Activated CD8-positive, alpha-beta memory T cell treated with anti-CD3 and anti-CD28 coated beads for 1 hour (primary cell): ENCODE data around the gene ADCY5.

Experiments
- DNase-seq, 2 donors: peaks; one replicate each; pipeline ENCODE4 v3.0.0-alpha.2; 2020; ENCODE audit warnings: low read depth in 1 of 2; ENCODE audit errors: extremely low read depth in 1 of 2

Gene ADCY5

DNA sequence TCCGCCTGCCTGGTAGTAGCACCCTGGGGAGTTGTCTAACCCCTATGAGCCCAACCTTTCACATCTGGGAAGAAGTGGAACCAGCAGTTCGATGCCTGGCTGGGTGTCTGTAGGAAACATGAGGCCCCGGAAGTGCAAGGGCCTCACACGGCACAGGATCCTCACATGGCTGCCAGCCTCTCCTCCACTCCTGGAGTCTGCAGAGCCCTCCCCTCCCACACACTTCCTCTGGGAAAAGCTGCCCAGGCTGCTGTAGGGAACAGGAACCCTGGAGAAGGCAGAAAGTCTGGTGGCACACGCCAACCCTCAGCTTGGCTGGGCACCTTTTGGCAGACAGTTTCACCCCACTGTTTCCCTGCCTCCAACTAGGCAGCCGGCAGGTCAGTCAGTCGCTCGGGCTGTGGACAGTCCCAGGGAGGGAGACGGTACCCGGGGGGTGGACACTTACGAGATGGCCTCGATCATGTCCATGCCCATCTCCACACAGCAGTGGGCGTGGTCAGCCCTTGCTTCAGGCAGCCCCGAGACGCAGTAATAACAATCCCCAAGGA is 118.4 kb downstream of the ADCY5 start:
- no peak for DNase-seq

DNA sequence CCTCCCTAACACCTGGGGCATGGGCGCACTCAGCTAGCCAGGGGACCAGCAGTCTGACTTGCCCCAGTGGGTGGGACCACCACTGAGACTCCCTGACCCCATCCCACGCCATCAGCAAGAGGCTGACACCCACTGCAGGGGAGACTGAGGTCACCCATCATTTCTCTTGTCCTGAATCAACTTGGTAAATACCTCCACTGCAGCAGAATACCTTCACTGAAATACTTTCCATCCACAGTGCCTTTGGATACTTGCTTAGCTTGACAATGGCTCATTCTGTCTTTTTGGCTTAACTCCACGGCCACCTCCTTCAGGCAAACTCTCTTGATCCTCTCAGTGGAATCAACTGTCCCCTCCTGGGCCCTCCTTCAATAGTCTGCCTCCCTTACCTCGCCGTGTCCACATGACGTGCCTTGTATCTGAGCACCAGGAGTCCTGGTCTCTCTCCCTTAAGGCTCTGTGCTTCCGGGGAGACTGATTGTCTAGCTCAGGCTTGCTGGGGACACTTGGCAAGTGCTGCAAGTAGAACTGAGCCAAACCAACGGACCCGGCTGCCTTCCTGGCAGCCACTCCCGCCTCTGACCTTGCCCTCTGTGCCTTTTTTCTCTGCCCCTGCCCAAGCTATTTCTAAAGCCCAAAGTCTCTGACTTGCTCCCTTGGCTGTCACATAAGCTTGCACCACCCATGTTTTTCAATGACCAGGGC is 119.1 kb downstream of the ADCY5 start:
- no peak for DNase-seq

DNA sequence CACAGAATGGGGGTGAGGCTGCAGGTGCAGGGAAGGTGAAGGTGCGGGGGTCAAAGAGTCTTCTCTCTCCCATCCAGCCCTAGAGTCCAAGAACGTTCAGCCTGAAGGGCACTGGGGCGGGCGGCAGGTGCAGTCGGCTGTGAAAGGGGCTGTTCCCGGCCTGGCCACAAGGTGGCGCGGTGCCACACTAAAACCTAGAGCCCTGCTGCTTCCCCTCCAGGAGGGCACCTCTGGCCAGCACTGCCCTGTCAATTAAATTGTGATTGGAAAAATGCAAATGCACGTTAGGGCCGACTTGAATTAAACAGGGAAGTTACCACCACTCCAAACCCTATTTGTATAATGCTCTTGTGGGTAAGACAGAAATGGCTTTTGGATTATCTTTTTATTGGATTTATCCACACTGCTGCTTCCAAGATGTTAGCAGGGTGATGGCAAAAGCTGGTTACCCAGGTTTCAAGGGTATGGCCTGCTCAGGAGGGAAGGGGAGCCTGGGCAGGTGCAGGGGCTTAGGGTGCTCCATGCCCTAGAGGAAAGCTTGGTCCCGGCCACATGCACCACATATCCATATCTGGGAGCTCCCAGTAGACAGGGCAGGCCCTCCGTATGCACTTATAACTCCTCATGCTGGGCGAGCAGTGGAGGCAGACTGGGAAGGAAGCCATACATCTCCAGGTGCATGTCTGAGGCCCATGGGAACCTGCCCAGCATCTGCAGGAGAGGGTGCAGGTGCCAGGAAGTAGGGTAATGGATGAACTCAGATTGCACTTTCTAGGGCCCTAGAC is 119.8 kb downstream of the ADCY5 start:
- DNase-seq: peak; percentile 20 to 61

DNA sequence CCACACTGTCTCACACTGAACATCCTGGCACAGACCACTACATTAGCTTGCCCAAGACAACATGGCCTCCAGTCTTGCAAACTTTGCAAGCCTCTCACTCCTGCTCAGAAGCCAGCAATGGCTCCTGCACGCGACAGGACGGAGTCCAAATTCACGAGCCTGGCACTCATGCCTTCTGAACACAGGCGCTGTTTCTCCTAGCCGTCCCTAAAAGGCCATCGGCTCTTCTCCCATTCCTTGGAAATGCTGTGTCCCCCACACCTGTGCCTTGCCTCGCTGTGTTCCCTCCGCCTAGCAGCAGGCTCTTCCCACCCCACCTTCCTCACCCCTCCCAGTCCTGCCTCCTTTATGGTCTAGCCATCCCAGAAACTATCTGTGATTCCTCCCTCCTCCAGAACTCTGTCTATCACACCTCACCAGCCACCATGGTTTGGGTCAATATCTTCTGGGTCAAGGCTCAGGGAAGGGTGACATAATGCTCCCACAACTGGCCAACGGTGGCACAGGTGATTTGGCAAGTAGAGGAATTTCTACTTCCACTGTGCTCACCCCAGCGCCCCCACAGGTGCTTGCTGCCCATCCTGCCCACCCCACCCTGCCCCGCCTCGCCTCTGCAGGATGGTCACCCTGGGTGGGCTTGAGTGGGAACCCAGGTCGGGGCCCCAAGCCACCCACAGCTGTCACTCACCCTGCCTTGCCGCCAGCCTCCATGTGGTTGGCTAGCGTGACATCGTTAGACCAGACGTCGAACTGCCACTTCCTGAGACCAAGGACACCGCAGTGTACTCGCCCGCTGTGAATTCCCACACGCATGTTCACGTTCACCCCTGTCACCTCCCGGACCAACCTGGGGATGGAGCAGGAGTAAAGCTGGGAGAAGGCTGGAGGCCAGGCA is 120.7 kb downstream of the ADCY5 start:
- DNase-seq: no peak

DNA sequence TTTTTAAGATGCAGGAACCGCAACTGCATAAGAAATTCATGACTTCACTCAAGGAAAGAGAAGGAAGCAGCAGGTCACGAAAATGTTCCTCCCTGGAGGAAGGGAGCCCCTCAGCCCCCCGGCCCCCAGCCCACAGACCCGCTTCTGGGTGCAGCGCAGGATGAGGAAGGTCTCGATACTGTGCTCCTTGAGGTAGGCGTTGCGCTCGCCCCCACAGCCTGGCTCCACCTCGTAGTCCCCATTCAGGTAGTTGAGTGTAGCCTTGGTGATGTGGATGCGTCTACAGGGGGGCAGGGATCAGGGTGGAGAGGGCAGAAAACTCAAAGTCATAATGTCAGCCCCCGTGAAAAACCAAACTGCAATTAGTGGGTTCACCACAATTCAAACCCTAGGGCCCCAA is 121.4 kb downstream of the ADCY5 start:
- no peak for DNase-seq

DNA sequence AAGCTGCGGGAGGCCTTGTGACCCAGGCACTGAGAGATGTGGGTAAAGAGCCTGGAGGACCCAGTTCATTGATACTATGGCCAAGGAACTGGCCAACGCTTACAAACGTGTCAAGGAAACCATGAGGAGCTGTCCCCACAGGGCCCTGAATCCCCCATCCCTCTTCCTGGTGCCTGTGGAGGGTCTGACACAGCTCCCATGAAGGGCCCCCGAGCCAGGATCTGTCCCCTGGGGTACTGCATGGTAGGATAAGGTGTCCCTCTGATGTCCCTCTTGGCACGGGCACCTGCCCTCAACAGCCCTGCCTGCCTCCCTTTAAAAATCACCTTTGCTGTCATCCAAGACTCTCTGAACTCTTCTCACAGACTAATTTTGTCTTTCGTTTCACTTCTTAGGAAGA is 122.4 kb downstream of the ADCY5 start:
- no peak for DNase-seq

DNA sequence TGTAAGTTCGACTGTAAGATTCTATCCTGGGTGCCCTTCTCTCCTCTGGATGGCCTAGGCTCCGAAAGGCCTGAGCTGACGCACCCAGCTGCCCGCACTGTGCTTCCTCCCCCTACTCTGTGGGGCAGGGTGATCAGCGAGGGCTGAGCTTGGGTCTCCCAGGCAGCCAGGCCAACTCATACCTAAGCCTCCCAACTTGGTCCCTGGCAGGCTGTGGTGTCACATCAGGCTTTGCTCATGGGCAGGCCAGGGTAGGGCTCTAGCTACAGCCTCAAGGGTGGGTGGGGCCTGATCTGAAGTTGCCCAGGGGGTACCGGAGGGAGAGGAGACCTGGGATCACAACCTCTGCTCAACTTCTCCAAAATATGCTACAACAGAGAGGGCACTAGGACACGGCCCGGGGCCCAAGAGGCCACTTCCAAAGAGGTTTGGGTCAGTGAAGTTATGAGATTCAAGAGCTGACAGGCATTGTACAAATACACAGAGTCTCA is 123.1 kb downstream of the ADCY5 start:
- DNase-seq: no peak

DNA sequence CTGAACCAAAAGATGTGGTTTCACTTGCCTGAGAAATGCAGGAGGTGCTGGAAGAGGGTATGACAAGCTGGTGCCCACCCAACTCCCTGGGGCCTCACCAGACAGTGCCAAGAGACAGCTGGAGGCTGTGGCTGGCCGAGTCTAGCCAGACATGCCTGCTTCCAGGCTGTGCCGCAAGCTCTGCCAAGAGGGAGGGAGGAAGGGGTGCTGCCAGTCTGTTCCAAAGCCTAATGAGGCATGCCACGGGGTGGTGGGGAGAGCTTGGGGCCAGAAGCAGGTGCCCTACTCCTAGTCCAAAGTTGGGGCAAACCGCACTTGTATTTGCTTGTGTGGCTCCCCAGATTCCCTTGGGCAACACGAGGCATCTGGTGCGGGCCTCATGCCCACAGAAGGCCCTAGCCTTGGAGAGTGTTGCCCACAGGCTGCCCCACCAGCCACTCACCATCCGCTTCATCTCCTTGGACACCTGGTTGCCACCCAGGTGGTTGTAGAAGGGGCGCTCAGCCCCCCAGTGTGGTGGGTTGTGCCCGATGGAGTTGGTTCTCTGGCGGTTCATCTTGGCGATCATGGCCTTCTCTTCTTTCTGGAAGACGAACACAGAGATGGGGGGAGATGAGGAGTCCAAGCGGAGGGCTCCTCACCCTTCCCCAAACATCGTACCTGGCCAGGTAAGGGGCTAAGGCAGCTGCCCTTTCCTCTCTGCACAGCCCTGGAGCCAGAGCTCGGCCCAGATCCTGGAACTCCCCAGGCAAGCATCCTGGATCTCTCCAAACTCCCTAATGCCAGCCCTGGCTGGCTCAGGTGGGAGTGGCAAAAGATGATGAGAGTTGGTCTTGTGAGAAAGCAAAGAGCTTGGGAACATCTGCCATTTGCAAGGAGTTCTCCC is 123.8 kb downstream of the ADCY5 start:
- DNase-seq: no peak

DNA sequence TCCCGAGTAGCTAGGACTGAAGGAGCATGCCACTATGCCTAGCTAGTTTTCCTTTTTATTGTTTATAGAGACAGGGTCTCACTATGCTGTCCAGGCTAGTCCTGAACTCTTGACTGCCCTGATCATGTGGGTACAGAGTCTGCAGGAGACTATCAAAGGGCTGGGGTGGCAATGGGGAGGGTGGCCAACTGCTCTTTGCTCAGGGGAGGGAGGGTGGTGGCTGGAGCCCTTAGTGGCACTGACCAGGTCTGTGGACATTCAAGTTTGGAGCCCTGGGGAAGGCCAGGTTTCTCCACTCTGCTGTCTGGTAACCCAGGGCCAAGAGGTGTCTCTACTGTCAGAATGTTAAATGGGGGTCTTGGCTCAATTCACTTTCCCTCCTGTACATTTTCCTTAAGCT is 125.1 kb downstream of the ADCY5 start:
- no peak for DNase-seq

DNA sequence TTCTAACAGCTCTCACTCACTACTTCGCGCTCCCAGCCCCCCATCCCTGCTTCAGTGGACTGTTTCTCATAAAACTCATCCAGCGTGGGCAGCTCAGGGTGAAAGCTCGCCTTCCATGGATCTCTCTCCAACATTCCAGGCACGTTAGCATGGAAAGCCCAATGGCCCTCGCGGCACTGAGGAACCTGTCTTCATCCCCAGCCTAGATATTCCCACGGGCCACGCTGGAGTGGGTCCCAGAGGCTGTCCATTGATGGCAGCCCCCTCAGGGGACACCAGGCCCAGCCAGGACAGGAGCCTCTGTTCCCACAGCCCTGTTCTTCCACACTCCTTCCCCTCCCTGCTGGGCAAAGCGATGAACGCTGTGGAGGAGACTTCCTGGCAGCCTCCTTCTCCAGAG is 126.0 kb downstream of the ADCY5 start:
- DNase-seq: no peak

DNA sequence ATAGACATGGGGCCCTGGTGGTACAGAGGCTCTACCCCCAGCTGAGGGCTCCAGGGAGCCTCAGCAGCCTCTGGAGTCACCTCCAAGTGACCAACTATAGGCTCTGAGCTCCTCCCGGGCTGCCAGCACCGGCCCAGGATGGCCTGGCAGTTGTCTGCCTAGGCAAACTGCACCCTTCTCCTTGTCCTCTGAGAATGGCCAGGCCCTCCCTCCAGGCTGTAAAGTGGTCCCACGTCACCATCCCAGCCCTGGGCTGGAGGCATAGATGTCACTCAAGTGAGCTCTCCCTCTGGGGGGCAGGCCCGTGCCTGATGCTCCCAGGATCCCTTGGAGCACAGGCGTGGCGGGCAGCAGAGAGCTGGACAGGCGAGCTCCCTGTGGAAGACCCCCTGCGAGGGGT is 127.1 kb downstream of the ADCY5 start:
- no peak for DNase-seq

DNA sequence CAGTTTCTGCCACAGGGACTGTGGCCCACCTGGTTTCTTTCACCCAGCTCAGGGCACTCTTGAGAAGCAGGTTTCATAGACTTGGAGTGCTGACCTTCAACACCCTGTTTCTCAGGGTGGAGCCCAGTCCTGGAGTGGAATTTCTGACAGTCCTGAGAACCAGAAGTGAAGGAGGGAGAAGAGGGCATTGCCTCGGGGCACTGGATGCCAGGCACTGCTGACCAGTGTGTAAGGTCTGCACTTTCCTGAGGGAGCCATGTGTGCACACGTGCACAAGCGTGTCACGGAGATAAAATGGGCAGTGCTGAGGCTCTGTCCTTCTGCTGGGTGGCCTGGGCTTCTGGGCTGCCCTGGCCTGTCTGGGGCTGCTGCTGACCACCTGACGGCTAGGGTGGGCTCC is 128.7 kb downstream of the ADCY5 start:
- DNase-seq: no peak

DNA sequence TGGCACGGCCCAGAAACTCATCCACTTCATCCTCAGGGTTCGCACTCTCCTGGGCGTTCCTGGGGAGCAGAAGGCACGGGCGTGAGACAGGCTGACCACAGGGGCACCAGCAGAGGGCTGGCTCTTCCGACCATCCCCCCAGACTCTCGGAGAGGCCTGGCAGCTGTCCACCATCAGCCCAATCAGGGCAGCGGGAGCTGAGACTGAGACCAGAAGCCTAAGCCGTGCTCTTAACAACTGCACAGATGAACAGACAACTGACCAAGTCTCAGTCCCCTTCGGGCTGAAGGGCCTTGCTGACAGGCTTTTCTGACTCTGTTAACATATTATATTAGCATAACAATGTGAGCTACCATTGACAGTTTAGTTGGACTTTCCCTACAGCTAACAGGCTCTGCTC is 129.1 kb downstream of the ADCY5 start:
- no peak for DNase-seq

DNA sequence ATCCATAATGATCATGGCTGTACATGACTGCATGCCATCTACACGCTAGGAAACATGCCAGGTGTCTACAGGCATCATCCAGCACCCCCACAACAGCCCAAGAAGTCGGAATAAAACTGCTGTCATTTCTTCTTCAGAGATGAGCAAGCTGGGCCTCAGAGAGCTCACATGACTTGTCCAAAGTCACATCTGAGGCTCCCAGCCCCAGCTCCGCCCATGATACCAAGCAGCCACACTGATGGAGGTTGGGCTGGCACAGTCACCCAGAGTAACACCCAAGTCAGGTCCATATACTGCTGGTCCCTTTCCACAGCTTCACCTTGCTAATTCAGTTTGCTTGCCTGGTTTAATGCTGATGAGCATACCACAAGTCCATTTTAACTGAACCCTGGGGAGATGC is 130.5 kb downstream of the ADCY5 start:
- DNase-seq: no peak

DNA sequence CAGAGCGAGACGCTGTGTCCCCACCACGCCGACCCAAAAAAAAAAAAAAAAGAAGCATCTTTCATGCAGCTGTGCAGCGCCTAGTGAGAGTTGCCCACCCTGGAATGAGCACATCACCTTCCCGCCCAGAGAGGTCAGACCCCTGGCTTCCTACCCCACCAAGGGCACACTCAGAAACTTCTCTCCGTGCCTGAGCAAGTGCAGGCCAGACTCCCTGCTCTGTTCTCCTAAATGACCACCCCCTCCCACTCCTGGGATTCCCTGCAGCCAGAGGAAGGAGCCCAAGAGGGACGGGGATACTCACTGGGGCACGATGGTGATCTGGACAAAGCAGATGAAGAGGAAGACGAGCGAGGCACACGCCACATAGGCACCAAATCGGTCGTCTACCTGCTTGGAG is 131.2 kb downstream of the ADCY5 start:
- no peak for DNase-seq

DNA sequence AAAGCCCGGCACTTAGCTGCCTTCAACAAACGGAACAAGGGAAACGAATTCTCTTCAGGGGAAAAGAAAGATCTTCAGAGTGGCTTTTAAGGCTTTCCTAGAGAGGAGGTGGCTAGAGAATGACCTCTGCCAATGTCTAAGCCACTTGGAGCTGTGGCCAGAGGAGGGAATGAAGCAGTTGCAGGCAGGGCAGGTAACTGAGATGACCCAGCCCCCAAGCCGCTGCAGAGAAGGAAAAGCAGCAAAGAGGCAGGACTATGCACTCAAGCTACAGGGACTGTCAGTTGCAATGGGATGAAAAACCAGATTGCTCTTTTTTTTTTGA is 133.7 kb downstream of the ADCY5 start:
- DNase-seq: no peak

DNA sequence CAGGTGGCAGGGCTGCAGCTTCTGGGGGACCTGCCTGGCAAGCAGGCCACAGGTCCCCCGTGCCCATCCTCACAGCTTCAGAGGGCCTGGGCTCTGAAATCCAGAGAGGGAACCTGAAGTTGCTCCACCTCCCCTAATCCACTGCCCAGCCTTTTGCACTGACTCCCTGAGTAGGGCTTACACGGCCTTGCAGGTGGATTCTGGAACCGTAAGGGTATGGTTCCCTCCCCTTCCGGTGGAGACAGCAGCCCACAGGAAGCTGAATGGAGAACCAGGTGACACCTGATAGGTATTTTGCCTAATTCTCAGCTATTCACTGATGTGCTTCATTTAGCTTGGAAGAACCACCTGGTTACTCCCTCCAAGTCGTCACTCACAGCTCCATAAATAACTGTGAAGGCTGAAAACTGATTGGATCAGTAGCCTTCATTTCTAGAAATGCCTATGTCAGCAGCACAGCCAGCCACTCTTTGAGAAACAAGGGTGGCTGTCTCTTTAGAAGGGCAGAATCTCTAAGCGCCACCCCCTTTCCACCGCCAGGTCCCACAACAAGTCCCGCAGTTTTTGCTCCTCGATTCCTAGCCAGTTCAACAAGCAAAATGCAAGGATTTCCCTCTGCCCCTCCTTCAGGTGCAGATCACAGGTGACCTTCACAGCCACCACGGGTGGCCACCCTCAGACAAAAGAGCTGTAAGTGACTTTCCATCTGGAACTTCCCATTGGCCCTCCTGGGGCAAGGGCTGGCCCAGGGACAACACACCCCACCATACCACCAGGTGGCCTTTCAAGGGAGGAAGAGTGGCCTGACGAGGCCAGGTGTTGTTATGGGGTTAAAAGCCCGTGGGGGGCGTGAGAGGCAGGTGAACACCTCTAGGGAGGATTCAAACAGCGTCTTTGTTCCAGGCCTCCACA is 134.3 kb downstream of the ADCY5 start:
- DNase-seq: no peak

DNA sequence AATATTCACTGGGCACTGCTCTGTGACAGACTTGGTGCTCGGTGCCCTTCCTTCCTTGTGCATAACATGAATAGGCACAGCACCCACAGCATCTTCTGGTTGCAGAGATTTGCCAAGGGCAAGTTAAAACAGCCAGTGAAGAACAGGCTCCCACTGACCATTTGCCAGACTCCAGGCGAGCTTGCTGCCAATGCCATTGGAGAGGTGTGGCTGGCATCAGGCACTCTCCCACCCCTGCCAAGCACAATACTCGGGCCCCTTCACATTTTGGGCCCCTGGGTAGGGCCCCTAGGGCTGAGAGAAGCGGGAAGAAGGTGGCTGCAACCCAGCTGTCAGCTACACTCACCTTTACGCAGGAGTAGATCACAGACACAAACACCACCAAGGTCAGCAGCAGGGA is 135.0 kb downstream of the ADCY5 start:
- DNase-seq: no peak
